ENCODE measurements around the gene STAG1. TPM values are rescaled to one million over a fixed set of nuclear protein-coding genes. Genes with fewer than 3 reads are reported as not detected.
"Not testable (repeated sequence)": the region's sequence is repeated elsewhere in the genome, so short reads cannot be mapped to it uniquely, and the experiment has no call there.

STAG1 gene
- polyA plus RNA-seq, 1 donor from 2014 or later: 30.8 TPM

DNA sequence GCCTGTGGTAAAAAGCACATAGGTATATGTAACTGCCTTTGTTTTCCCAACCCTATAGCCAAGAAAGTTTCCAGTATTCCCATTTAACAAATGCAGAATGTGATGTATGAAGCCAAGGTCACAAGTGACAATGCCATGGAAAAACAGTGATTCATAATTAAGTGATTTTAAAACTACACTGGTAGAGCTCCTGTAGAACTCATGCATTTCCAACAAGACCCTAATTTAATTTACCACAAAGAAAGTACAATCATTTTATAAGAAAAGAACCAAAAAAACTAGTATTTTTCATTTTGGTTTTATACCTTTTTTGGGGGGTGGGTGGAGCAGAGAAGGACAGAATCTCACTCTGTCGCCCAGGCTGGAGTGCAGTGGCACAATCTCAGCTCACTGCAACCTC, 82.0 kb downstream of the STAG1 start:
- Histone ChIP-seq H3K4me2 (ENCODE audit: low read length) (no peak overlapping the region), H3K79me2 (replicated peaks; ENCODE audit: insufficient read depth, low read length) (peaks cover 53% of the 10 kb centered on the region), H3K27ac (ENCODE audit: low read length) (no peak overlapping the region), H3K9ac (ENCODE audit: low read length) (no peak overlapping the region), H3K9me2 (ENCODE audit: insufficient read depth, low read length) (no peaks in the 10 kb centered on the region), H4K20me1 (ENCODE audit: insufficient read depth) (no peaks in the 10 kb centered on the region), H3K36me3 (ENCODE audit: insufficient read depth, low read length) (no peaks in the 10 kb centered on the region), H3K9me3 (ENCODE audit: low read length) (no peaks in the 10 kb centered on the region), H3F3A (ENCODE audit: insufficient read depth, low read length, poor library complexity, severe bottlenecking) (peaks cover 5% of the 10 kb centered on the region), H3K4me3 (ENCODE audit: low read length) (no peak overlapping the region), H3K27me3 (ENCODE audit: insufficient read depth, low read depth, low read length) (no peaks in the 10 kb centered on the region), H2AFZ (ENCODE audit: low read depth, low read length) (no peak overlapping the region)
- TF ChIP-seq EZH2 (IDR thresholded peaks at IDR 0.05; ENCODE audit: borderline replicate concordance, insufficient read depth, low read length, poor library complexity, severe bottlenecking): no peak
- TF ChIP-seq, protein P1, sequence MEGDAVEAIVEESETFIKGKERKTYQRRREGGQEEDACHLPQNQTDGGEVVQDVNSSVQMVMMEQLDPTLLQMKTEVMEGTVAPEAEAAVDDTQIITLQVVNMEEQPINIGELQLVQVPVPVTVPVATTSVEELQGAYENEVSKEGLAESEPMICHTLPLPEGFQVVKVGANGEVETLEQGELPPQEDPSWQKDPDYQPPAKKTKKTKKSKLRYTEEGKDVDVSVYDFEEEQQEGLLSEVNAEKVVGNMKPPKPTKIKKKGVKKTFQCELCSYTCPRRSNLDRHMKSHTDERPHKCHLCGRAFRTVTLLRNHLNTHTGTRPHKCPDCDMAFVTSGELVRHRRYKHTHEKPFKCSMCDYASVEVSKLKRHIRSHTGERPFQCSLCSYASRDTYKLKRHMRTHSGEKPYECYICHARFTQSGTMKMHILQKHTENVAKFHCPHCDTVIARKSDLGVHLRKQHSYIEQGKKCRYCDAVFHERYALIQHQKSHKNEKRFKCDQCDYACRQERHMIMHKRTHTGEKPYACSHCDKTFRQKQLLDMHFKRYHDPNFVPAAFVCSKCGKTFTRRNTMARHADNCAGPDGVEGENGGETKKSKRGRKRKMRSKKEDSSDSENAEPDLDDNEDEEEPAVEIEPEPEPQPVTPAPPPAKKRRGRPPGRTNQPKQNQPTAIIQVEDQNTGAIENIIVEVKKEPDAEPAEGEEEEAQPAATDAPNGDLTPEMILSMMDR (IDR thresholded peaks at IDR 0.05; ENCODE audit: poor library complexity, severe bottlenecking): no peak
- no peak for TF ChIP-seq EP300 (conservative IDR thresholded peaks at IDR 0.05; ENCODE audit: poor library complexity, severe bottlenecking)
- TF ChIP-seq RAD21 (conservative IDR thresholded peaks at IDR 0.05): no peak

DNA sequence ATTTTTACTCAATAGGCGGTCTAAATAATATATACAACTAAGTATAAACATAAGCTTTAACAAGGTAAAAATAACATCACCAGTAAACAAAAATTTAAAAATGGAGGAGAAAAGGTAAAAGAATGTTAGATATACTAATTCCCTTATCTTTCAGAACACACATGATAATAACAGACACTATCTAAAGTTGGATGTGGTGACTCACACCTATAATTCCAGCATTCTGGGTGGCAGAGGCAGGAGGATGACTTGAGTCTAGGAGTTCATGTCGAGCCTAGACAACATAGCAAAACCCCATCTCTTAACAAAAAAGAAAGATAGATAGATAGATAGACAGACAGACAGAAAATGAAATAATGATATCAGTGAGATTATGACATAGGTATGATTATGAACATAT, 85.1 kb downstream of the STAG1 start:
- no peaks in the 10 kb centered on the region for H3K27me3 ChIP-seq (ENCODE audit: insufficient read depth, low read depth, low read length)
- TF ChIP-seq, protein P2, sequence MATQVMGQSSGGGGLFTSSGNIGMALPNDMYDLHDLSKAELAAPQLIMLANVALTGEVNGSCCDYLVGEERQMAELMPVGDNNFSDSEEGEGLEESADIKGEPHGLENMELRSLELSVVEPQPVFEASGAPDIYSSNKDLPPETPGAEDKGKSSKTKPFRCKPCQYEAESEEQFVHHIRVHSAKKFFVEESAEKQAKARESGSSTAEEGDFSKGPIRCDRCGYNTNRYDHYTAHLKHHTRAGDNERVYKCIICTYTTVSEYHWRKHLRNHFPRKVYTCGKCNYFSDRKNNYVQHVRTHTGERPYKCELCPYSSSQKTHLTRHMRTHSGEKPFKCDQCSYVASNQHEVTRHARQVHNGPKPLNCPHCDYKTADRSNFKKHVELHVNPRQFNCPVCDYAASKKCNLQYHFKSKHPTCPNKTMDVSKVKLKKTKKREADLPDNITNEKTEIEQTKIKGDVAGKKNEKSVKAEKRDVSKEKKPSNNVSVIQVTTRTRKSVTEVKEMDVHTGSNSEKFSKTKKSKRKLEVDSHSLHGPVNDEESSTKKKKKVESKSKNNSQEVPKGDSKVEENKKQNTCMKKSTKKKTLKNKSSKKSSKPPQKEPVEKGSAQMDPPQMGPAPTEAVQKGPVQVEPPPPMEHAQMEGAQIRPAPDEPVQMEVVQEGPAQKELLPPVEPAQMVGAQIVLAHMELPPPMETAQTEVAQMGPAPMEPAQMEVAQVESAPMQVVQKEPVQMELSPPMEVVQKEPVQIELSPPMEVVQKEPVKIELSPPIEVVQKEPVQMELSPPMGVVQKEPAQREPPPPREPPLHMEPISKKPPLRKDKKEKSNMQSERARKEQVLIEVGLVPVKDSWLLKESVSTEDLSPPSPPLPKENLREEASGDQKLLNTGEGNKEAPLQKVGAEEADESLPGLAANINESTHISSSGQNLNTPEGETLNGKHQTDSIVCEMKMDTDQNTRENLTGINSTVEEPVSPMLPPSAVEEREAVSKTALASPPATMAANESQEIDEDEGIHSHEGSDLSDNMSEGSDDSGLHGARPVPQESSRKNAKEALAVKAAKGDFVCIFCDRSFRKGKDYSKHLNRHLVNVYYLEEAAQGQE (IDR thresholded peaks at IDR 0.05; ENCODE audit: borderline replicate concordance): no peak
- TF ChIP-seq EP300 (conservative IDR thresholded peaks at IDR 0.05; ENCODE audit: poor library complexity, severe bottlenecking) (no peak), TAF1 (IDR thresholded peaks at IDR 0.05; ENCODE audit: low read depth) (no peak), MXI1 (conservative IDR thresholded peaks at IDR 0.05; ENCODE audit: poor library complexity, severe bottlenecking) (no peak), EZH2 (IDR thresholded peaks at IDR 0.05; ENCODE audit: borderline replicate concordance, insufficient read depth, low read length, poor library complexity, severe bottlenecking) (no peak), RAD21 (conservative IDR thresholded peaks at IDR 0.05) (no peak), POLR2AphosphoS5 (IDR thresholded peaks at IDR 0.05) (no peak), SMC3 (conservative IDR thresholded peaks at IDR 0.05; ENCODE audit: poor library complexity) (no peak)
- TF ChIP-seq, protein P1 (IDR thresholded peaks at IDR 0.05; ENCODE audit: poor library complexity, severe bottlenecking): no peak
- no peaks in the 10 kb centered on the region for H4K20me1 ChIP-seq (ENCODE audit: insufficient read depth)
- no peaks in the 10 kb centered on the region for H3K9me2 ChIP-seq (ENCODE audit: insufficient read depth, low read length)
- no peak overlapping the region for H3K27ac ChIP-seq (ENCODE audit: low read length)
- no peaks in the 10 kb centered on the region for H3K36me3 ChIP-seq (ENCODE audit: insufficient read depth, low read length)
- H3K9ac ChIP-seq (ENCODE audit: low read length): no peak overlapping the region
- H2AFZ ChIP-seq (ENCODE audit: low read depth, low read length): no peak overlapping the region
- no peaks in the 10 kb centered on the region for H3K9me3 ChIP-seq (ENCODE audit: low read length)
- H3K4me2 ChIP-seq (ENCODE audit: low read length): no peak overlapping the region
- H3K4me3 ChIP-seq (ENCODE audit: low read length): no peak overlapping the region
- peaks cover 42% of the 10 kb centered on the region for H3K79me2 ChIP-seq (replicated peaks; ENCODE audit: insufficient read depth, low read length)
- no peaks in the 10 kb centered on the region for H3F3A ChIP-seq (ENCODE audit: insufficient read depth, low read length, poor library complexity, severe bottlenecking)

DNA sequence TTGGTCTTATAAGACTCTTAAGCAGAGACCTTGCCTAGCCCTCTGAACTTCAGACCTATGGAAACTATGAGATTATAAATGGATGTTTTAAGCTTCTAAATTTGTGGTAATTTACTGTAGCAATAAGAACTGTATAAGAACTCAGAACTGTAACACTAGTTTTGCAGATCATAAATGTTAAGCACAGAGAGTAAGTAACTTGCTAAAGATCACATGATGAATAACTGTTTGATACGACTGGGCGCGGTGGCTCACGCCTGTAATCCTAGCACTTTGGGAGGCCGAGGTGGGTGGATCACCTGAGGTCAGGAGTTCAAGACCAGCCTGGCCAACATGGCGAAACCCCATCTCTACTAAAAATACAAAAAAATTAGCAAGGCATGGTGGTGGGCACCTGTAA, 85.9 kb downstream of the STAG1 start:
- not testable (repeated sequence) for H3K9me2 ChIP-seq (ENCODE audit: insufficient read depth, low read length); H3K36me3 ChIP-seq (ENCODE audit: insufficient read depth, low read length); H3F3A ChIP-seq (ENCODE audit: insufficient read depth, low read length, poor library complexity, severe bottlenecking); H4K20me1 ChIP-seq (ENCODE audit: insufficient read depth); H3K27ac ChIP-seq (ENCODE audit: low read length); H3K4me2 ChIP-seq (ENCODE audit: low read length); H3K9me3 ChIP-seq (ENCODE audit: low read length); H3K4me3 ChIP-seq (ENCODE audit: low read length); H3K27me3 ChIP-seq (ENCODE audit: insufficient read depth, low read depth, low read length); H2AFZ ChIP-seq (ENCODE audit: low read depth, low read length); H3K9ac ChIP-seq (ENCODE audit: low read length)
- peaks cover 49% of the 10 kb centered on the region for H3K79me2 ChIP-seq (replicated peaks; ENCODE audit: insufficient read depth, low read length)

Measured in neural cell (in vitro differentiated cells).